LNCaP clone FGC (cell line): ENCODE data around the gene RGS9.
A peak's percentile ranks its signal among the peaks of the same experiment; 100 is the strongest.

Source experiments
- DNase-seq: peaks from one replicate; pipeline ENCODE4 v3.0.0-alpha.2; 2011; ENCODE audit warnings: low read depth
- H3K4me3 ChIP-seq: 2 replicates; pipeline ENCODE4 v1.5.1; 2011; ENCODE audit warnings: mild to moderate bottlenecking, low read depth, low read length, control low read depth
- CTCF ChIP-seq: IDR thresholded peaks from 2 replicates; pipeline ENCODE4 v1.5.1; 2012; ENCODE audit warnings: mild to moderate bottlenecking; ENCODE audit not compliant: control insufficient read depth, insufficient read depth; ENCODE audit errors: extremely low read depth

RGS9 gene

GRCh38 chr17:65117384-65118035, 19.7 kb upstream of the RGS9 start:
- TF ChIP-seq CTCF = no peak
- no peak overlapping the region for H3K4me3 ChIP-seq
- no peak for DNase-seq

- H3K4me3 ChIP-seq = no peak overlapping the region
- no peak for TF ChIP-seq CTCF
- DNase-seq = no peak
These were observed 15.8 kb upstream of the RGS9 start for GRCh38 chr17:65121368-65121767.

- no peak for TF ChIP-seq CTCF
- DNase-seq = no peak
- H3K4me3 ChIP-seq = no peak overlapping the region
These were observed 15.0 kb upstream of the RGS9 start for GRCh38 chr17:65121916-65122806.

- H3K4me3 ChIP-seq = 0 out of 2 replicates have a peak overlapping the region, but pooled peaks have one; percentile 13
- DNase-seq = no peak
- no peak for TF ChIP-seq CTCF
These were observed 14.1 kb upstream of the RGS9 start for GRCh38 chr17:65122836-65123756.

- no peak for DNase-seq
- H3K4me3 ChIP-seq = no peak overlapping the region
- no peak for TF ChIP-seq CTCF
These were observed 13.2 kb upstream of the RGS9 start for GRCh38 chr17:65123757-65124675.

GRCh38 chr17:65130832-65131231, 6.3 kb upstream of the RGS9 start:
- no peak for DNase-seq
- TF ChIP-seq CTCF = no peak
- H3K4me3 ChIP-seq = no peak overlapping the region
